ENCODE data around the gene PAK1. TPM values are rescaled to one million over a fixed set of nuclear protein-coding genes. Genes with fewer than 3 reads are reported as not detected.

Gene PAK1
- total RNA-seq, 1 donor from 2014 or later, result 41.0 TPM

DNA sequence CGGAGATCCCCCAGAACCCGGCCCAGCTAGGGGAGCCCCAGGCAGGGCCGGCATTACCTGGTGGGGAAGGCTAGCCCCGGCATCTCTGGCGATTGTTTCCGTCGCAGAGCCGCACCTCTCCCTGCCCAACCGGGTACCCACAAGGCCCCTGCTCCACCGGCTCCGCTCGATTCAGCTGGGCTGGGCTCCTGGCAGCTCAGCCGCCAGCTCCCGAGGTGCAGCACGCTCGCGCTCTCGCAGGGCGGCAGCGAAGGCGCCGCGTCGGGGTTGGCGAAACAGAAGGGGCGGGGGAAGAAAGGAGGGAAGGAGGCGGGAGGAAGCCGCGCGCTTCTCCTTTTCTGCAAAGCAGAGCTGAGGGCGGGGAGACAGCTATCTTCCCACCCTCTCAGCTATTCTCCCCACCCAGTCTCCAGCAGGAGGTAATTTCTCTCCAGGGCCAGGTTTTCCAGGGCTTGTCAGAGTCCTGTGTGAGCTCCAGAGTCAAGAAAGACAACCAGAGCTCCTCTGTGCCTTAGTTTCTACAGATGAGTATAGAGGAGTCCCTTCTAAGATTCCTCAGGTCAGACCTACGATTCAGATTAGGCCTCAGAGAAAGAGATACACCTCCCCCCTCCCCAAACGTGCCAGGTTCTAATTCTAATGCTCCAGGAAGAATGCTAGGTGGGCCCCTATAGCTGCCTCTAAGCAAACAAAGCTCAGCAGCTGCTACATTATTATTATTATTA, 62.0 kb downstream of the PAK1 start:
- Mint-ChIP-seq H3K36me3 (ENCODE audit: low read depth, unreplicated experiment) (no peaks in the 10 kb centered on the region), H3K4me3 (ENCODE audit: unreplicated experiment) (peak overlapping the region; percentile 90), H3K4me1 (ENCODE audit: low read depth, unreplicated experiment) (peaks cover 17% of the 10 kb centered on the region), H3K27me3 (ENCODE audit: low read depth, unreplicated experiment) (no peaks in the 10 kb centered on the region), H3K27ac (ENCODE audit: unreplicated experiment) (no peak overlapping the region), H3K9me3 (ENCODE audit: unreplicated experiment) (no peaks in the 10 kb centered on the region)
- Histone ChIP-seq H3K4me1 (ENCODE audit: insufficient read depth, low read length) (peaks cover 21% of the 10 kb centered on the region), H3K36me3 (ENCODE audit: insufficient read depth, low read length) (no peaks in the 10 kb centered on the region), H3K27ac (ENCODE audit: low read depth, low read length) (peak overlapping the region; percentile 45), H3K9me3 (ENCODE audit: insufficient read depth, low read depth, low read length) (no peaks in the 10 kb centered on the region), H3K27me3 (ENCODE audit: insufficient read depth, low read length) (no peaks in the 10 kb centered on the region), H3K4me2 (ENCODE audit: low read length) (peak overlapping the region; percentile 90), H4K20me1 (ENCODE audit: insufficient read depth, low read length) (peaks cover 18% of the 10 kb centered on the region), H3K79me2 (ENCODE audit: insufficient read depth, low read length) (peaks cover 35% of the 10 kb centered on the region), H3K4me3 (ENCODE audit: insufficient read depth, low read depth, low read length) (peak overlapping the region; percentile 74), H3K9ac (ENCODE audit: low read length) (peak overlapping the region; percentile 86), H2AFZ (ENCODE audit: low read depth, low read length) (peak overlapping the region; percentile 79)
- peak; percentile 23 for FAIRE-seq
- TF ChIP-seq, protein P1, sequence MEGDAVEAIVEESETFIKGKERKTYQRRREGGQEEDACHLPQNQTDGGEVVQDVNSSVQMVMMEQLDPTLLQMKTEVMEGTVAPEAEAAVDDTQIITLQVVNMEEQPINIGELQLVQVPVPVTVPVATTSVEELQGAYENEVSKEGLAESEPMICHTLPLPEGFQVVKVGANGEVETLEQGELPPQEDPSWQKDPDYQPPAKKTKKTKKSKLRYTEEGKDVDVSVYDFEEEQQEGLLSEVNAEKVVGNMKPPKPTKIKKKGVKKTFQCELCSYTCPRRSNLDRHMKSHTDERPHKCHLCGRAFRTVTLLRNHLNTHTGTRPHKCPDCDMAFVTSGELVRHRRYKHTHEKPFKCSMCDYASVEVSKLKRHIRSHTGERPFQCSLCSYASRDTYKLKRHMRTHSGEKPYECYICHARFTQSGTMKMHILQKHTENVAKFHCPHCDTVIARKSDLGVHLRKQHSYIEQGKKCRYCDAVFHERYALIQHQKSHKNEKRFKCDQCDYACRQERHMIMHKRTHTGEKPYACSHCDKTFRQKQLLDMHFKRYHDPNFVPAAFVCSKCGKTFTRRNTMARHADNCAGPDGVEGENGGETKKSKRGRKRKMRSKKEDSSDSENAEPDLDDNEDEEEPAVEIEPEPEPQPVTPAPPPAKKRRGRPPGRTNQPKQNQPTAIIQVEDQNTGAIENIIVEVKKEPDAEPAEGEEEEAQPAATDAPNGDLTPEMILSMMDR (IDR thresholded peaks at IDR 0.05; ENCODE audit: insufficient read depth, low read depth, low read length), result no peak
- TF ChIP-seq EZH2 (IDR thresholded peaks at IDR 0.05; ENCODE audit: insufficient read depth, low read length), result no peak
- peak; percentile 79 for DNase-seq (ENCODE audit: low read depth)

DNA sequence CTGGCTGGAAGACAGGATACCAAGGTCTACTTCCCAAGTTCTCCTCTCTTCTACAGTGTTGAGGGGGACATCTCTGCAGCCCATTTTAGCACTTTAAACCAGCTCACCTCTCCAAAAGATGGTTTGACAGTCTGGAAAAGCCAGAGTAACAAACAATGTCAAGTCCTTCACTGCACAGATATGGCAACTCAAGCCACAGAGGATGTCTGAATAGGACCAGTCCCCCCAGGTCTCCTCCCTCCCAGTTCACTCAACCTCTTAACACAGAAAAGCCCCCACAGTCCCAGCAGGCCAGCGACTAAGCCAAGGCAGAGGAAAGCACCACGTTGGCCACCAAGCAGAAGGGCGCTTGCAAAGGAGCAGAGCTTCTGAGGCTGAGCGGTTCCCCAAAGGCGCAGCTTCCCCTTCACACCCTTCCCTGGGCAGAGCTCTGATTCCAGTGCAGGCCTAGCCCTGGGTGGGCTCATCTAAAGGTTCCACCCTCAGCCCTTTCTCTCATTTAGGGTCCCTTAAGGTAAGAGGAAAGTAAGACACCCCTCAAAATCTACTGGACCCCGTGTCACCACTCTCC, 62.7 kb downstream of the PAK1 start:
- H2AFZ ChIP-seq (ENCODE audit: low read depth, low read length), result peak overlapping the region; percentile 79
- peaks cover 41% of the 10 kb centered on the region for H3K79me2 ChIP-seq (ENCODE audit: insufficient read depth, low read length)
- H3K4me1 Mint-ChIP-seq (ENCODE audit: low read depth, unreplicated experiment), result peaks cover 21% of the 10 kb centered on the region
- no peaks in the 10 kb centered on the region for H3K9me3 Mint-ChIP-seq (ENCODE audit: unreplicated experiment)
- no peaks in the 10 kb centered on the region for H3K27me3 Mint-ChIP-seq (ENCODE audit: low read depth, unreplicated experiment)
- no peaks in the 10 kb centered on the region for H3K36me3 ChIP-seq (ENCODE audit: insufficient read depth, low read length)
- H3K4me3 Mint-ChIP-seq (ENCODE audit: unreplicated experiment), result peak overlapping the region; percentile 90
- H3K9me3 ChIP-seq (ENCODE audit: insufficient read depth, low read depth, low read length), result no peaks in the 10 kb centered on the region
- TF ChIP-seq, protein P1 (IDR thresholded peaks at IDR 0.05; ENCODE audit: insufficient read depth, low read depth, low read length), result no peak
- TF ChIP-seq EZH2 (IDR thresholded peaks at IDR 0.05; ENCODE audit: insufficient read depth, low read length), result no peak
- no peaks in the 10 kb centered on the region for H3K36me3 Mint-ChIP-seq (ENCODE audit: low read depth, unreplicated experiment)
- H3K27ac Mint-ChIP-seq (ENCODE audit: unreplicated experiment), result no peak overlapping the region
- H3K4me3 ChIP-seq (ENCODE audit: insufficient read depth, low read depth, low read length), result peak overlapping the region; percentile 74
- peak overlapping the region; percentile 90 for H3K4me2 ChIP-seq (ENCODE audit: low read length)
- H4K20me1 ChIP-seq (ENCODE audit: insufficient read depth, low read length), result peaks cover 22% of the 10 kb centered on the region
- peak overlapping the region; percentile 86 for H3K9ac ChIP-seq (ENCODE audit: low read length)
- H3K27ac ChIP-seq (ENCODE audit: low read depth, low read length), result peak overlapping the region; percentile 45
- peak; percentile 26 for DNase-seq (ENCODE audit: low read depth)
- FAIRE-seq, result no peak
- H3K27me3 ChIP-seq (ENCODE audit: insufficient read depth, low read length), result no peaks in the 10 kb centered on the region
- peaks cover 21% of the 10 kb centered on the region for H3K4me1 ChIP-seq (ENCODE audit: insufficient read depth, low read length)
